HCT116 (cell line): Measurements from ENCODE around the gene TMEM178B.

Experiments used
- CEBPB ChIP-seq: IDR thresholded peaks from 2 replicates; pipeline ENCODE4 v1.6.1; 2012; ENCODE audit warnings: low read depth
- EZH2 ChIP-seq: fragments of 200-600 bp; sonication (generic); IDR thresholded peaks from 2 replicates; pipeline ENCODE4 v1.6.1; 2017; ENCODE audit warnings: antibody characterized with exemption, mixed run types
- EZH2phosphoT487 ChIP-seq: fragments of 200-600 bp; IDR thresholded peaks from 2 replicates; pipeline ENCODE4 v1.6.1; 2018; ENCODE audit warnings: antibody characterized with exemption, borderline replicate concordance
- FOSL1 ChIP-seq: IDR thresholded peaks from 2 replicates; pipeline ENCODE4 v1.6.1; 2012; ENCODE audit warnings: low read depth
- JUND ChIP-seq: IDR thresholded peaks from 2 replicates; pipeline ENCODE4 v1.6.1; 2012
- POLR2A ChIP-seq: IDR thresholded peaks from 2 replicates; pipeline ENCODE4 v1.7.0; 2011; ENCODE audit warnings: borderline replicate concordance; ENCODE audit not compliant: insufficient read depth, insufficient read length; ENCODE audit errors: extremely low read depth
- POLR2AphosphoS5 ChIP-seq: IDR thresholded peaks from 2 replicates; pipeline ENCODE4 v1.6.1; 2011; ENCODE audit warnings: mild to moderate bottlenecking, low read depth, low read length, moderate library complexity
- ZBTB33 ChIP-seq: IDR thresholded peaks from 2 replicates; pipeline ENCODE4 v1.6.1; 2011; ENCODE audit warnings: mild to moderate bottlenecking, low read length, moderate library complexity; ENCODE audit not compliant: insufficient replicate concordance; ENCODE audit errors: extremely low read depth
- ZFX ChIP-seq: fragments of 450-650 bp; IDR thresholded peaks from 2 replicates; pipeline ENCODE4 v1.6.1; 2017
- ZNF274 ChIP-seq: fragments of 200-500 bp; sonication (Bioruptor generic); IDR thresholded peaks from 2 replicates; pipeline ENCODE4 v1.6.1; 2014; ENCODE audit warnings: mild to moderate bottlenecking, low read depth, low read length, inconsistent platforms
- TF ChIP-seq, protein P1 (sequence below): IDR thresholded peaks from 2 replicates; pipeline ENCODE4 v1.6.1; 2012; ENCODE audit warnings: low read depth
- TF ChIP-seq, protein P2 (sequence below), 3 experiments: fragments of 200-600 bp in 1 of 3; sonication (generic) in 1 of 3; IDR thresholded peaks in 2 of 3; conservative IDR thresholded peaks in 1 of 3; 2 replicates each; pipeline ENCODE4 v1.5.1; 2012 to 2017; ENCODE audit warnings: low read depth in 2 of 3, low read length in 2 of 3, antibody characterized with exemption in 1 of 3, borderline replicate concordance in 1 of 3, control low read depth in 1 of 3, mild to moderate bottlenecking in 1 of 3, mixed read lengths in 1 of 3, mixed run types in 1 of 3, moderate library complexity in 1 of 3; ENCODE audit not compliant: insufficient read depth in 1 of 3
- TF ChIP-seq, protein P3 (sequence below): IDR thresholded peaks from 2 replicates; pipeline ENCODE4 v1.6.1; 2012
- TF ChIP-seq, protein P4 (sequence below): IDR thresholded peaks from 2 replicates; pipeline ENCODE4 v1.6.1; 2012

- TF ChIP-seq, protein P1, sequence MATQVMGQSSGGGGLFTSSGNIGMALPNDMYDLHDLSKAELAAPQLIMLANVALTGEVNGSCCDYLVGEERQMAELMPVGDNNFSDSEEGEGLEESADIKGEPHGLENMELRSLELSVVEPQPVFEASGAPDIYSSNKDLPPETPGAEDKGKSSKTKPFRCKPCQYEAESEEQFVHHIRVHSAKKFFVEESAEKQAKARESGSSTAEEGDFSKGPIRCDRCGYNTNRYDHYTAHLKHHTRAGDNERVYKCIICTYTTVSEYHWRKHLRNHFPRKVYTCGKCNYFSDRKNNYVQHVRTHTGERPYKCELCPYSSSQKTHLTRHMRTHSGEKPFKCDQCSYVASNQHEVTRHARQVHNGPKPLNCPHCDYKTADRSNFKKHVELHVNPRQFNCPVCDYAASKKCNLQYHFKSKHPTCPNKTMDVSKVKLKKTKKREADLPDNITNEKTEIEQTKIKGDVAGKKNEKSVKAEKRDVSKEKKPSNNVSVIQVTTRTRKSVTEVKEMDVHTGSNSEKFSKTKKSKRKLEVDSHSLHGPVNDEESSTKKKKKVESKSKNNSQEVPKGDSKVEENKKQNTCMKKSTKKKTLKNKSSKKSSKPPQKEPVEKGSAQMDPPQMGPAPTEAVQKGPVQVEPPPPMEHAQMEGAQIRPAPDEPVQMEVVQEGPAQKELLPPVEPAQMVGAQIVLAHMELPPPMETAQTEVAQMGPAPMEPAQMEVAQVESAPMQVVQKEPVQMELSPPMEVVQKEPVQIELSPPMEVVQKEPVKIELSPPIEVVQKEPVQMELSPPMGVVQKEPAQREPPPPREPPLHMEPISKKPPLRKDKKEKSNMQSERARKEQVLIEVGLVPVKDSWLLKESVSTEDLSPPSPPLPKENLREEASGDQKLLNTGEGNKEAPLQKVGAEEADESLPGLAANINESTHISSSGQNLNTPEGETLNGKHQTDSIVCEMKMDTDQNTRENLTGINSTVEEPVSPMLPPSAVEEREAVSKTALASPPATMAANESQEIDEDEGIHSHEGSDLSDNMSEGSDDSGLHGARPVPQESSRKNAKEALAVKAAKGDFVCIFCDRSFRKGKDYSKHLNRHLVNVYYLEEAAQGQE, result no peak
- TF ChIP-seq, protein P2, sequence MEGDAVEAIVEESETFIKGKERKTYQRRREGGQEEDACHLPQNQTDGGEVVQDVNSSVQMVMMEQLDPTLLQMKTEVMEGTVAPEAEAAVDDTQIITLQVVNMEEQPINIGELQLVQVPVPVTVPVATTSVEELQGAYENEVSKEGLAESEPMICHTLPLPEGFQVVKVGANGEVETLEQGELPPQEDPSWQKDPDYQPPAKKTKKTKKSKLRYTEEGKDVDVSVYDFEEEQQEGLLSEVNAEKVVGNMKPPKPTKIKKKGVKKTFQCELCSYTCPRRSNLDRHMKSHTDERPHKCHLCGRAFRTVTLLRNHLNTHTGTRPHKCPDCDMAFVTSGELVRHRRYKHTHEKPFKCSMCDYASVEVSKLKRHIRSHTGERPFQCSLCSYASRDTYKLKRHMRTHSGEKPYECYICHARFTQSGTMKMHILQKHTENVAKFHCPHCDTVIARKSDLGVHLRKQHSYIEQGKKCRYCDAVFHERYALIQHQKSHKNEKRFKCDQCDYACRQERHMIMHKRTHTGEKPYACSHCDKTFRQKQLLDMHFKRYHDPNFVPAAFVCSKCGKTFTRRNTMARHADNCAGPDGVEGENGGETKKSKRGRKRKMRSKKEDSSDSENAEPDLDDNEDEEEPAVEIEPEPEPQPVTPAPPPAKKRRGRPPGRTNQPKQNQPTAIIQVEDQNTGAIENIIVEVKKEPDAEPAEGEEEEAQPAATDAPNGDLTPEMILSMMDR (IDR thresholded peaks at IDR 0.05 in 2 of 3, conservative IDR thresholded peaks at IDR 0.05 in 1 of 3; ENCODE audit: borderline replicate concordance in 1 of 3, insufficient read depth in 1 of 3, low read depth in 2 of 3, low read length in 2 of 3), result no peak
- no peak for TF ChIP-seq POLR2AphosphoS5
- no peak for TF ChIP-seq EZH2
- no peak for TF ChIP-seq FOSL1
- TF ChIP-seq, protein P3, sequence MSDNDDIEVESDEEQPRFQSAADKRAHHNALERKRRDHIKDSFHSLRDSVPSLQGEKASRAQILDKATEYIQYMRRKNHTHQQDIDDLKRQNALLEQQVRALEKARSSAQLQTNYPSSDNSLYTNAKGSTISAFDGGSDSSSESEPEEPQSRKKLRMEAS, result no peak
- TF ChIP-seq POLR2A, result no peak
- no peak for TF ChIP-seq EZH2phosphoT487
- no peak for TF ChIP-seq ZBTB33
- no peak for TF ChIP-seq CEBPB
- TF ChIP-seq ZNF274, result no peak
- no peak for TF ChIP-seq JUND
- TF ChIP-seq, protein P4, sequence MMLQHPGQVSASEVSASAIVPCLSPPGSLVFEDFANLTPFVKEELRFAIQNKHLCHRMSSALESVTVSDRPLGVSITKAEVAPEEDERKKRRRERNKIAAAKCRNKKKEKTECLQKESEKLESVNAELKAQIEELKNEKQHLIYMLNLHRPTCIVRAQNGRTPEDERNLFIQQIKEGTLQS, result no peak
- no peak for TF ChIP-seq ZFX
These were observed 368.2 kb downstream of the TMEM178B start for GRCh38 chr7:141441837-141442627.
